Stomach smooth muscle (tissue), 2 donors: ENCODE results near the gene CD300E.

Experiments
- H3K27ac ChIP-seq: one replicate; pipeline ENCODE4 v1.7.0; 2013; ENCODE audit warnings: mild to moderate bottlenecking, low read length, inconsistent platforms
- H3K27me3 ChIP-seq, 2 donors: one replicate each; pipeline ENCODE4 v1.7.0; 2013; ENCODE audit warnings: low read length in 2 of 2; ENCODE audit not compliant: insufficient read depth in 2 of 2, control insufficient read depth in 1 of 2
- H3K36me3 ChIP-seq, 2 donors: one replicate each; pipeline ENCODE4 v1.7.0; 2013; ENCODE audit warnings: low read length in 2 of 2; ENCODE audit not compliant: control insufficient read depth in 2 of 2, insufficient read depth in 2 of 2
- H3K4me1 ChIP-seq: one replicate; pipeline ENCODE4 v1.7.0; 2013; ENCODE audit warnings: low read length; ENCODE audit not compliant: control insufficient read depth, insufficient read depth
- H3K4me3 ChIP-seq, 2 donors: one replicate each; pipeline ENCODE4 v1.7.0; 2013; ENCODE audit warnings: low read length in 2 of 2
- H3K9ac ChIP-seq, 2 donors: one replicate each; pipeline ENCODE4 v1.7.0; 2013; ENCODE audit warnings: low read length in 2 of 2, mild to moderate bottlenecking in 1 of 2
- H3K9me3 ChIP-seq, 2 donors: one replicate each; pipeline ENCODE4 v1.7.0; 2013; ENCODE audit warnings: low read length in 2 of 2; ENCODE audit not compliant: control insufficient read depth in 2 of 2
- donor health status: healthy.
- donor health status: Pancreatic carcinoma.

Gene CD300E

DNA sequence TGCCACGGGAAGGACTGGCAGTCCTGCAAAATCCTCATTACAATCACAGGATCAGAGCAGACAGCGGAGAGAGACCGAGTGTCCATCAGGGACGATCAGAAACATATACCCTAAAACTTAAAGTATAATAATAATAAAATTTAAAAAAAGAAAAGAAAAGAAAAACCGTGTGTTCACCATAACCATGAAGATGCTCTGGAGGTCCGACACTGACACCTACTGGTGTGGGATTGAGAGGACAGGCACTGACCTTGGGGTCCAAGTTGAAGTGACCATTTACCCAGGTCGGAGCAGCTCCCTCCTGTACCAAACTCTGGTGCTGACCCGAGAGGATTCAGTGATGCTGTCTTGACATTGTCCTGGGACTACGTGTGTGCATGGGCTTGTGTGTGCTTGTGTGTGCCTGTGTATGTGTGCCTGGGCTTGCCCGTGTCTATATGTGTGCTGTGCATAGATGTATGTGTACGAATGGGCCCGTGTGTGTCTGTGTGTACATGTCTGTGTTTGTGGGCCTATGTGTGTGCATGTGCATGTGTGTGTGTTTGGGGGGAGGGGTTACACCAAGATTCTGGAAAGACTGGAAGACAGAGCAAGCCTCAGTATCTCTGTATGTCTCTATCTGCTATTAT lies 21.5 kb downstream of the CD300E start:
- no peak overlapping the region for H3K4me3 ChIP-seq
- no peak overlapping the region for H3K27ac ChIP-seq
- peaks cover 16% of the 10 kb centered on the region for H3K4me1 ChIP-seq
- H3K27me3 ChIP-seq = peaks cover 0 to 6% of the 10 kb centered on the region in 2 donors
- H3K36me3 ChIP-seq = no peaks in the 10 kb centered on the region
- H3K9ac ChIP-seq = no peak overlapping the region
- H3K9me3 ChIP-seq = no peaks in the 10 kb centered on the region

DNA sequence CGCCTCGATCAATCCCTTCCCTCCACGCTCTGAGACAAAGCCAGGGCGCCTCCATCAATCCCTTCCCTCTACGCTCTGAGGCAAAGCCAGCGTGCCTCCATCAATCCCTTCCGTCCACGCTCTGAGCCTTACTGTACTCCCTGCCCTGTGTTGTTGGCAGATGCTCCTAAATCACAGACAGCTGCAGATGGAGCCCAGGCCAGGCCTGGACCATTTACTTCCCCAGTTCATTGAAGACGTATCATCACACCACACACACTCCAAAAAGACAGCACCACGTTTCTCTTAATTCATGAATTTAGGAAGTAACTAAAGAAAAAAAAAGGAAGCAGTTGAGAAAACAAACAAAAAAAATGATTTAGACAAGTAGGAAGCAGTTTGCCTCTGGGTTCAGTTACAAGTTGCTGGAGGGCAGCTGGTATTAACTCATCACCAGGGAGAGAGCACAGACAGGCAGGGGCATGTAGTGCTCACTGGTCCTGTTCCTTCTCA lies 24.0 kb downstream of the CD300E start:
- Histone ChIP-seq H3K27ac (no peak overlapping the region), H3K27me3 (peaks cover 0 to 11% of the 10 kb centered on the region in 2 donors)

DNA sequence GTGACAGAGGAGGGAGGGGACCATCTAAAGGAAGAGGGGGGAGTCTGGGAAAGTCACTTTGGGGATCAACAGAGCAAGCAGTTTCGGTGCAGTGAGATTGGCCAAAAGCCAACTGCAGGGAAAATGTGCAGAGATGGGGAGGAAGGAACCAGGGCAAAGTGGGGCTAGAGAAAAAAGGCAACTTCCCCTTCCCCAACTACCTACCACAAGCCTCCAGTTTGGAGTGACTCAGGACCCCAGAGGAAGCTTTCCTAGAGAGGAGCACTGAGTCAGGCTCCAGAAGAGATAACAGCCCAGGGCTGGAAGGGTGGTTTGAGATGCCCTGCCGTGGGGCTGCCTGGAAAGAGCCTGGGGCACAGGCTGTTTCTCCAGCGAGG lies 24.5 kb downstream of the CD300E start:
- no peaks in the 10 kb centered on the region for H3K36me3 ChIP-seq
- H3K27ac ChIP-seq = no peak overlapping the region
- no peak overlapping the region for H3K9ac ChIP-seq
- H3K27me3 ChIP-seq = peaks cover 0 to 11% of the 10 kb centered on the region in 2 donors
- peaks cover 2% of the 10 kb centered on the region for H3K4me1 ChIP-seq
- H3K9me3 ChIP-seq = no peaks in the 10 kb centered on the region
- H3K4me3 ChIP-seq = no peak overlapping the region

More for the DNA sequence above, 24.0 kb downstream of the CD300E start:
- peaks cover 2% of the 10 kb centered on the region for H3K4me1 ChIP-seq
- H3K9ac ChIP-seq = no peak overlapping the region
- H3K36me3 ChIP-seq = no peaks in the 10 kb centered on the region
- H3K4me3 ChIP-seq = no peak overlapping the region
- H3K9me3 ChIP-seq = no peaks in the 10 kb centered on the region

DNA sequence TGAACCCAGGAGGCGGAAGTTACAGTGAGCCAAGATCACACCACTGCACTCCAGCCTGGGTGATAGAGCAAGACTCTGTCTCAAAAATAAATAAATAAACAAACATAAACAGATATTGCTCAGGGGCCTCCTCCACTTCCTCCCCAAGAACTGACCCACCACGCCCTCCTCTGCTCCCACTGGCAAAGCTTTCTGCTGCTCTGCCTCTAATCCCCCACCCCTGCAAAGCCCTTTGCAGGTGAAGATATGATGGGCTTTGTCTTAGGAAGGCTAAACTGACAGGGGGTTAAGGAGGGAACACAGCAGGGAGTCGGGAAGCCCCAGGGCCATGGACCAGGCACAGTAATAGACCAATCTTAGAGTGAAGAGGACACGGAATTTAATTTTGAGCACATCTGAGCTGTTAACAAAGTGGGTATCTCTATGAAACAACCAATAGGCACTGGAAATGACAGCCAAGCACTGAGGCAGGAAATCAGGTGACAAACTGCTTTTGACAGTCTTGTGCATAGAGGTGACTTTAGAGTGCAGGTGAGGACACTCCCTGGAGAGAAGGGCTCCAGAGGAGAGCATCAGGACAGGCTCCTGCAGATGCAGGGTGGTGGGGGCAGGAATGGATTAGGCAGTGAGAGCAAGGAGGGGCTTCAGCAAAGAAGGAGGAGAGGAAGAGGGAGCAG lies 25.1 kb downstream of the CD300E start:
- H3K4me3 ChIP-seq = no peak overlapping the region
- peaks cover 2% of the 10 kb centered on the region for H3K4me1 ChIP-seq
- H3K9ac ChIP-seq = no peak overlapping the region
- no peak overlapping the region for H3K27ac ChIP-seq
- no peaks in the 10 kb centered on the region for H3K9me3 ChIP-seq
- H3K36me3 ChIP-seq = no peaks in the 10 kb centered on the region
- peaks cover 0 to 11% of the 10 kb centered on the region in 2 donors for H3K27me3 ChIP-seq

DNA sequence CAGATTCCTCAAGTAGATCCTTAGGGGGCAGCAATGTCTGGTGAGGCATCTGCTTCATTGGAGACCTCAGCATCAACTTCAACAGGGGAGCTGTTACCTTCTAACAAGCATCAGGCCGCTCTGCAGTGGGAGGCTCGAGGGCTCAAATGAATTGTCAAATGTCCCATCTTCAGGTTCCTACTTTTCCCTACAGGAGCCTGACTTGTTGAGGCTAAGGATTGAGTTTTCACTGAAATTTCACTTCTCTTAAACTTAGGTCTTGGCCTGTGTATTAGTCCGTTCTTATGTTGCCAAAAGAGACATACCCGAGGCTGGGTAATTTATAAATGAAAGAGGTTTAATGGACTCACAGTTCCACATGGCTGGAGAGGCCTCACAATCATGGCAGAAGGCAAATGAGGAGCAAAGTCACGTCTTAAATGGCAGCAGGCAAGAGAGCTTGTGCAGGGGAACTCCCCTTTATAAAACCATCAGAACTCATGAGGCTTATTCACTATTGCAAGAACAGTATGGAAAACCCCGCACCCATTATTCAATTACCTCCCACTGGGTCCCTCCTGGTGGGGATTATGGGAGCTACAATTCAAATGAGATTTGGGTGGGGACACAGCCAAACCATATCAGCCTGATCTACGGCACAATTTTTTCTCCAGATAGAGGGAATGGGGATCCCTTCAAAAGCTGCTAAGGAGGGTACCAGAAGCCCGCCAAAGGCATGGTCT lies 26.3 kb downstream of the CD300E start:
- H3K4me1 ChIP-seq = peaks cover 2% of the 10 kb centered on the region
- H3K4me3 ChIP-seq = no peak overlapping the region
- no peak overlapping the region for H3K9ac ChIP-seq
- H3K27me3 ChIP-seq = peaks cover 0 to 11% of the 10 kb centered on the region in 2 donors
- no peaks in the 10 kb centered on the region for H3K36me3 ChIP-seq
- H3K27ac ChIP-seq = no peak overlapping the region
- no peaks in the 10 kb centered on the region for H3K9me3 ChIP-seq

DNA sequence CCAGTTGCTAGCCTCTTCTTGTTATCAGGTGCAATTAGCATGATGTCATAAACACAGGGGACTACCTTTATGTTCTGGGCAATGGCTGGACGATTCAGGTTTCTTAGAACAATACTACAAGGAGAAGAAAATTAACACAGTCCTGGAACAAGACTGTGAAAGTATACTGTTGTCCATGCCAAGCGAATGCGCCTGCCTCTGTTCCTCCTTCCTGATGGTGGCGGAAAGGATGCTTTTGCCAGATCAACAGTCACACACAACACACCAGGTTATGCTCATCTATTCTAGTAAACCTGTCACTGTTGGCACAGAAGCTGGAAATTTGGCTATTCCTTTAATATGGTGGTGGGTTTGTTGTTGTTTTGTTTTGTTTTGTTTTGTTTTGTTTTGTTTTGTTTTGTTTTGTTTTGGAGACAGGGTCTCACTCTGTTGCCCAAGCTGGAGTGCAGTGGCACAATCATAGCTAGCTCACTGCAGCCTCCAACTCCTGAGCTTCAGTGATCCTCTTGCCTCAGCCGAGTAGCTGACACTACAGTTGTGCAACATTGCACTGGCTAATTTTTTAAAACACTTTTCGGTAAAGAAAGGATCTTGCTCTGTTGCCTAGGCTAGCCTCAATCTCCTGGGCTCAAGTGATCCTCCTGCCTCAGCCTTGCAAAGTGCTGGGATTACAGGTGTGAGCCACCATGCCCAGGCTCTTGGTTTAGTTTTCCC lies 28.3 kb downstream of the CD300E start:
- peaks cover 0 to 9% of the 10 kb centered on the region in 2 donors for H3K27me3 ChIP-seq
- H3K9ac ChIP-seq = no peak overlapping the region
- H3K36me3 ChIP-seq = no peaks in the 10 kb centered on the region
- H3K4me3 ChIP-seq = no peak overlapping the region
- H3K9me3 ChIP-seq = no peaks in the 10 kb centered on the region
- peaks cover 2% of the 10 kb centered on the region for H3K4me1 ChIP-seq
- no peak overlapping the region for H3K27ac ChIP-seq

DNA sequence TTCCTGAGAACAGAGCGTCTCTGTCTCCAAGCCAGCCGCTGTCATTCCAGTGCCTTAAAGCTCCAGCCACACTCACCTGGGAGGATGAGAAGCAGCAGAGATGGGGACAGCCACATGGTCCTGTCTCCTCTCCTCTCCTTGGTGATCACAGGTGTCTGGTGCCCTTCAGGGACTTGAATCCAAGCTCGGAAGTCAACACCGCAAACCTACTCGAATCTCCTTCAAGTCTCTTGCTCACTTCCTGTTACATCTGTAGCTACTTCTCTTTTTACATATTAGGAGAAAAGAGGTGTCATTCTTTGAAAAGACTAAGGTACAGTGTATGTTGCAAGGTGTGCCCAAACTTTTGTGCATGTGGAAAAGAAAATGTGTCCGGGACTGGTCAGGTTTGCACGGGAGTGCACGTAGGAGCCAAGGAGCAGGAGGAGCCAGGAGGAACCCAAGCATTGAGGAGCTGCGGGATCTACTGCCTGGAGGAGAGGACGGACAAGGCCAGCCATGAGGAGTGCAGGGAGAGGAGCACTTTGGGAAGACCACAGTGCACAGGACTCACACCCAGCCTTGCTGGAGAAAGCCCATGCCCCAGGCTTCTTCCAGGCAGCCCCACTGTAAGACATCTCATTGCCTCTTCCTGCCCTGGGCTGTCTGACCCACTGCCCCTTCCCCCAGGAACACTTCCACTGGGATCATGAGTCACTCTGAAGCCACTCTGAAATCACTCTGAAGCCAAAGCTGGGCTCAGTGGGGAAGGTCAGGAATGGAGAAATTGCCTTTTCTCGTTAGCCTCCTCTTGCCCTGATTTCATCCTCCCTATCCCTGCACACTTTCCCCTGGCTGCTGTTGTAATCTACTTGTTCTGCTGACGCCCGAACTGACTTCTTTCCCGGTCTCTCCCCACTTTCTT lies 31.2 kb downstream of the CD300E start, which contains the start of gene CD300LD:
CD300LD (minus strand) TSS at position 197 of the 904 bp plus-strand sequence; CDS start at position 116, 81 bp downstream.
- H3K9me3 ChIP-seq = no peaks in the 10 kb centered on the region
- H3K36me3 ChIP-seq = no peaks in the 10 kb centered on the region
- no peak within 1 kb of the TSS for H3K4me3 ChIP-seq
- peaks cover 2% of the 10 kb centered on the region for H3K4me1 ChIP-seq
- no peak within 1 kb of the TSS for H3K9ac ChIP-seq
- no peak within 1 kb of the TSS for H3K27ac ChIP-seq
- peaks cover 0 to 5% of the 10 kb centered on the region in 2 donors for H3K27me3 ChIP-seq

DNA sequence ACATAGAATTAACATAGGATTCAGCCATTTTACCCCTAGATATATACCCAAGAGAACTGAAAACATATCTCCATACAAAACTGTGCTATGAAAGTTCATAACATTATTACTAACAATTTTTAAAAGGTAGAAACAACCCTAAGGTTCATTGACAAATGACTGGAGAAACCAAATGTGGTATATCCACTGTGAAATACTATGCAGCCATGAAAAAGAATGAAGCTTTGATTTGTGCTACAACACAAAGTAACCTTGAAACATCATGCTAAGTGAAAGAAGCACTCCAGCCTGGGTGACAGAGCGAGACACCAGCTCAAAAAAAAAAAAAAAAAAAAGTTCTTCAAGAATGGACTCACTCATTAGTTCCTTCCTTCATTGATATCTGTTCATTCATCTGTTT lies 32.0 kb downstream of the CD300E start:
- no peak overlapping the region for H3K27ac ChIP-seq
- H3K9me3 ChIP-seq = no peaks in the 10 kb centered on the region
- H3K9ac ChIP-seq = no peak overlapping the region
- H3K36me3 ChIP-seq = no peaks in the 10 kb centered on the region
- H3K27me3 ChIP-seq = peaks cover 0 to 5% of the 10 kb centered on the region in 2 donors
- H3K4me3 ChIP-seq = no peak overlapping the region
- peaks cover 2% of the 10 kb centered on the region for H3K4me1 ChIP-seq

DNA sequence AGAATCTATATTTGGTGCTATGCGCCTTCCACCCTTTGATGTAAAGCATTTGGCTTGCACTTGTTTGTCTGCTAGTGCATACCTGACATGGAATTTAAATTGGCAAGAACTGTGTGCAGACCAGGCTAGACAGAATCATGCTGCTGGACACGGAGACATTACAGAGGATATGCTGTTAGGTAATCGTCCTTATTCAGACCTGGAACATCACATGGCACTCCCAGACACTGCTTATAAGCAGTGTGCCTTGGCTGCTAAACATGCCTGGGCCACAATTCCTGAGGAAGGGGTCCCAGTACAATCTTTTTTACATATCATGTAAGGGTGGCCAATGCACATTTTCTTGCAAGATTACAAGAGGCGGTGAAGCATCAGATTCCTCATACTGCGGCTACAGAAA lies 37.8 kb downstream of the CD300E start:
- H3K4me1 ChIP-seq = no peaks in the 10 kb centered on the region
- no peaks in the 10 kb centered on the region for H3K36me3 ChIP-seq
- H3K27me3 ChIP-seq = no peaks in the 10 kb centered on the region
- H3K9ac ChIP-seq = no peak overlapping the region
- no peak overlapping the region for H3K4me3 ChIP-seq
- H3K9me3 ChIP-seq = peaks cover 0 to 3% of the 10 kb centered on the region in 2 donors
- H3K27ac ChIP-seq = no peak overlapping the region
